Ovary (tissue), 9 donors: ENCODE data around the gene FN3K. TPM values are rescaled to one million over a fixed set of nuclear protein-coding genes. Genes with fewer than 3 reads are reported as not detected.

Source experiments
- DNase-seq, 5 donors: peaks; one replicate each; pipeline ENCODE4 v3.0.0-alpha.2; 2019 to 2020
- H3K27ac ChIP-seq, 2 donors: fragments of 200-600 bp; one replicate each; pipeline versions ENCODE4 v1.5.1 to v1.8.0; 2019 to 2022
- H3K27me3 ChIP-seq: fragments of 200-600 bp; one replicate; pipeline ENCODE4 v1.8.0; 2022
- H3K36me3 ChIP-seq: fragments of 200-600 bp; sonication (generic); one replicate; pipeline ENCODE4 v1.5.1; 2019
- H3K4me1 ChIP-seq: one replicate; pipeline ENCODE4 v1.8.1; 2013; ENCODE audit warnings: mild to moderate bottlenecking, moderate library complexity; ENCODE audit not compliant: insufficient read depth
- H3K4me3 ChIP-seq: fragments of 200-600 bp; sonication (generic); one replicate; pipeline ENCODE4 v1.5.1; 2017
- H3K9me3 ChIP-seq, 2 donors: fragments of 200-600 bp in 1 of 2; sonication (generic) in 1 of 2; one replicate each; pipeline versions ENCODE4 v1.5.1 to v1.8.1; 2013 to 2019; ENCODE audit warnings: mild to moderate bottlenecking in 1 of 2, moderate library complexity in 1 of 2
- EP300 ChIP-seq: sonication (generic); formaldehyde crosslinking; IDR thresholded peaks from one replicate; pipeline ENCODE4 v1.6.1; 2017; ENCODE audit warnings: antibody characterized with exemption
- POLR2A ChIP-seq: fragments of 450-650 bp; IDR thresholded peaks from one replicate; pipeline ENCODE4 v1.6.1; 2017; ENCODE audit warnings: antibody characterized with exemption, mild to moderate bottlenecking, moderate library complexity
- WGBS, 3 donors: extraction: QIAGEN DNeasy Blood & Tissue Kit in 1 of 3; methylation state at CpG; one replicate each; pipeline versions ENCODE4 v1.1.5 to v1.1.7; 2013 to 2017; 5-methylcytosine and 5-hydroxymethylcytosine counted together
- intact Hi-C, 4 donors: fragments of 100-400 bp; cut with DNase I; formaldehyde crosslinking; loops; one replicate each; pipeline versions ENCODE4 v1.11.0 to v1.15.1; 2022 to 2023
- polyA plus RNA-seq, 2 donors: library from polyadenylated mRNA; stranded (reverse); fragments of 200-250 nt in 1 of 2; fragments of 350-450 nt in 1 of 2; fragmentation: Illumina TruSeq in 1 of 2; extraction: RNeasy Lipid Tissue Mini Kit (QIAGEN cat#74804) in 1 of 2; gene quantifications; one replicate each; pipeline ENCODE4 v1.2.3, GENCODE V29; 2013 to 2014
- total RNA-seq, 7 donors: library from RNA; depleted of rRNA in 2 of 7; stranded (reverse); fragments of >200 nt in 2 of 7; fragmentation: NEBNext Ultra II Directional in 3 of 7; extraction: Animal tissue kit (Norgen Biotek cat#: 25700) in 3 of 7; gene quantifications; one replicate each; pipeline versions ENCODE4 v1.1.0 to v1.2.4, GENCODE V29; 2016 to 2023
- TF ChIP-seq, protein P1 (sequence below), 3 donors: fragments of 450-650 bp in 2 of 3; fragments of 200-600 bp in 1 of 3; IDR thresholded peaks; one replicate each; pipeline versions ENCODE4 v1.5.1 to v1.8.0; 2016 to 2022; ENCODE audit warnings: antibody characterized with exemption in 3 of 3, mild to moderate bottlenecking in 1 of 3
- donor health status: DM: no; HTN: no; CAD: no; lungs with moderate emphysema.
- donor health status: DM: no; HTN: no; CAD: no.
- donor health status: Bipolar disorder and iron deficiency.
- donor health status: DM: yes; HTN: yes; CAD: no.
- donor health status: DM: no; HTN: no; CAD: no.
- donor health status: DM: yes; HTN: yes; CAD: no.

FN3K gene
- total and polyA plus RNA-seq, 9 donors = 12.0 to 106 (median 30.1) TPM

DNA sequence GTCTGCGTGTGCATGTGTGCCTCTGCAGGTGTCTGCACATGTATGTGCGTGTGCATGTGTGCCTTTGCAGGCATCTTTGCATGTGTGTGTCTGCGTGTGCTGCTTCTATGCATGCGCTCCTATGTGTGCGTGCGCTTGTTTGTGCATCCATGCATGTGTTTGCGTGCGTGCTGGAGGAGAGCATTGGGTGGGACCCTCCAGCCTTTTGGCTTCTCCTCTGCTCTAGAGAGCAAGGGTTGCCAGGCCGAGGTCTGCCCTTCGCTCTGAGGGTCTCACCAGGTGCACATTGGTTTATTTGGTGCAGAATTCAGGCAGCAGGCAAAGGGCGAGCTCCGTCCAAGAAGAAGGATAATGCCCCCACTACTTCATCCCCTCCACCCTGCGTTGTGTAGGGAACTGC, 35.9 kb upstream of the FN3K start:
- TF ChIP-seq EP300 (no peak), POLR2A (no peak)
- Histone ChIP-seq H3K27me3 (no peaks in the 10 kb centered on the region), H3K4me3 (no peak overlapping the region), H3K27ac (no peak overlapping the region), H3K36me3 (no peaks in the 10 kb centered on the region), H3K4me1 (peaks cover 22% of the 10 kb centered on the region), H3K9me3 (no peaks in the 10 kb centered on the region)
- no peak for DNase-seq
- WGBS, 3 donors = 75 to 84% (median 77%) methylated on average over 13 of the region's 13 CpGs
- intact Hi-C loops = no loop called here

DNA sequence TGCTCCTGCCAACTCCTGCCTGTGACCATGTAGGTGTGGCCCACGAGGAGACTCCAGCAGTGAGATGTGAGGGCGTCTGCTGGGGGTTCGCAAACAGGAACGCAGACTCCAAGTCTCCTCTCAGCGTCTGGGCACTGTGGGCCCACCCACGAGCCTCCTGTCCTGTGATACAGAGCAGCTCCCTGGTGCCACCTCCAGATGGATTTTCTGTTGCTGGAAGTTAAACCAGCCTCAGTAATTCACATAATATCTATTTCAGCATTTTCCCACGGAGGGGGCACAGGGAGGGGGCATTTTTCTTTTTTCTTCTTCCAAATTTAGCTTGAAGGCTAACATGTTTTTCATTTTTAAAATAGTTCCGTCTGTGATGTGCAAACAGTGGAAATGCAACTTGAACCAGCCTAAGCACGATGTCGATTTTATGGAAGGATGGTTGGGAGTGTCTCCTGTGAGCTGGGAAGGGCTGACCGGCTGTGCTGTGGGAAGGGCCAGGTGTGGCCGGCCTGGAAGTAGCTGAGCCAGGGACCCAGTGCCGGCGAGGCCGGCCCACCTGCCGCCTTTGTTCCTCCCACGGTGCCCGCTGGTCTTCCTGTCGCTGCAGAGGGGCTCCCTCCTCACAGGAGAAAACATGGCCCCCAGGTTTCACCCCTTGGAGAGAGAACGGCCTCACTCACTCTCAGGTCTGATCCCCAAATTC, 33.0 kb upstream of the FN3K start:
- peaks cover 14% of the 10 kb centered on the region for H3K4me1 ChIP-seq
- H3K27me3 ChIP-seq = no peaks in the 10 kb centered on the region
- no peaks in the 10 kb centered on the region for H3K9me3 ChIP-seq
- intact Hi-C loops = no loop called here
- TF ChIP-seq POLR2A = no peak
- TF ChIP-seq, protein P1, sequence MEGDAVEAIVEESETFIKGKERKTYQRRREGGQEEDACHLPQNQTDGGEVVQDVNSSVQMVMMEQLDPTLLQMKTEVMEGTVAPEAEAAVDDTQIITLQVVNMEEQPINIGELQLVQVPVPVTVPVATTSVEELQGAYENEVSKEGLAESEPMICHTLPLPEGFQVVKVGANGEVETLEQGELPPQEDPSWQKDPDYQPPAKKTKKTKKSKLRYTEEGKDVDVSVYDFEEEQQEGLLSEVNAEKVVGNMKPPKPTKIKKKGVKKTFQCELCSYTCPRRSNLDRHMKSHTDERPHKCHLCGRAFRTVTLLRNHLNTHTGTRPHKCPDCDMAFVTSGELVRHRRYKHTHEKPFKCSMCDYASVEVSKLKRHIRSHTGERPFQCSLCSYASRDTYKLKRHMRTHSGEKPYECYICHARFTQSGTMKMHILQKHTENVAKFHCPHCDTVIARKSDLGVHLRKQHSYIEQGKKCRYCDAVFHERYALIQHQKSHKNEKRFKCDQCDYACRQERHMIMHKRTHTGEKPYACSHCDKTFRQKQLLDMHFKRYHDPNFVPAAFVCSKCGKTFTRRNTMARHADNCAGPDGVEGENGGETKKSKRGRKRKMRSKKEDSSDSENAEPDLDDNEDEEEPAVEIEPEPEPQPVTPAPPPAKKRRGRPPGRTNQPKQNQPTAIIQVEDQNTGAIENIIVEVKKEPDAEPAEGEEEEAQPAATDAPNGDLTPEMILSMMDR (IDR thresholded peaks at IDR 0.05) = no peak
- no peak for TF ChIP-seq EP300
- 11 to 35% (median 17%) methylated on average over 17 to 20 of the region's 20 CpGs for WGBS, 3 donors
- H3K4me3 ChIP-seq = no peak overlapping the region
- no peaks in the 10 kb centered on the region for H3K36me3 ChIP-seq
- no peak overlapping the region for H3K27ac ChIP-seq
- no peak for DNase-seq

DNA sequence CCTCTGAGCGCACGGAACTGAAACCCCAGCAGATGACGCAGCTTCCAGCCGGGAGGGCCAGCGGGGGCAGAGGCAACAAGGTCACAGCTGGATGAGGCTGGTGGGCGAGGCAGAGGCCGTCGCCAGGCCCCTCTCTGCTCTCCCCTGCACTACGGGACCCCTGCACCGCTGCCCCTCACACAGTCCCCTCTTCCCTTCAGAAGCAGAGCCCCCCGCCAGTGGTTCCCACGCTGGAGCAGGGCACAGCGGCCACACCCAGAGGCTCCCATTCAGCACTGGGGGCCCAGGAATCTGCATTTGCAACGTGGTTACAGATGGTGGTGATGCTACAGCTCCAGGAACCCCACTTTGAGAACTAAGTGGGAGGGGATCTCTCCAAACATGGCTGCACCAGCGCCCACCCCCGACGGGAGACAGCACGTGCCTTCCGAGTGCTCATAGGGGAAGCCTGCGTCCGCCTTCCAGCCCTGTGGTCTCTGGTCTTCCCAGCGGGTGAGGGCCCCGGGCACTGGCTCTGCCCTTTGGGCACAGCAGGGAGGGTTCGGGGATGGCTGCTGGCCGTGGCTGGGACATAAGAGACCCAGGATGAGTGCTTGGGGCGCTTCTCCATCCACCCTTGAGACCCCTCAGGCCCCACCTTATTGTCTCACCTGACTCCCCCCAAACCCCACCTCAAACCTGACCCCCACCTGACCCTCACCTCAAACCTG, 32.2 kb upstream of the FN3K start:
- intact Hi-C loops = no loop called here
- TF ChIP-seq EP300 = no peak
- TF ChIP-seq, protein P1 (IDR thresholded peaks at IDR 0.05) = no peak
- no peak for TF ChIP-seq POLR2A
- H3K4me3 ChIP-seq = no peak overlapping the region
- peaks cover 13% of the 10 kb centered on the region for H3K4me1 ChIP-seq
- H3K27ac ChIP-seq = no peak overlapping the region
- DNase-seq = no peak
- H3K27me3 ChIP-seq = no peaks in the 10 kb centered on the region
- WGBS, 3 donors = 53 to 71% (median 54%) methylated on average over 26 of the region's 26 CpGs
- no peaks in the 10 kb centered on the region for H3K9me3 ChIP-seq
- H3K36me3 ChIP-seq = no peaks in the 10 kb centered on the region

DNA sequence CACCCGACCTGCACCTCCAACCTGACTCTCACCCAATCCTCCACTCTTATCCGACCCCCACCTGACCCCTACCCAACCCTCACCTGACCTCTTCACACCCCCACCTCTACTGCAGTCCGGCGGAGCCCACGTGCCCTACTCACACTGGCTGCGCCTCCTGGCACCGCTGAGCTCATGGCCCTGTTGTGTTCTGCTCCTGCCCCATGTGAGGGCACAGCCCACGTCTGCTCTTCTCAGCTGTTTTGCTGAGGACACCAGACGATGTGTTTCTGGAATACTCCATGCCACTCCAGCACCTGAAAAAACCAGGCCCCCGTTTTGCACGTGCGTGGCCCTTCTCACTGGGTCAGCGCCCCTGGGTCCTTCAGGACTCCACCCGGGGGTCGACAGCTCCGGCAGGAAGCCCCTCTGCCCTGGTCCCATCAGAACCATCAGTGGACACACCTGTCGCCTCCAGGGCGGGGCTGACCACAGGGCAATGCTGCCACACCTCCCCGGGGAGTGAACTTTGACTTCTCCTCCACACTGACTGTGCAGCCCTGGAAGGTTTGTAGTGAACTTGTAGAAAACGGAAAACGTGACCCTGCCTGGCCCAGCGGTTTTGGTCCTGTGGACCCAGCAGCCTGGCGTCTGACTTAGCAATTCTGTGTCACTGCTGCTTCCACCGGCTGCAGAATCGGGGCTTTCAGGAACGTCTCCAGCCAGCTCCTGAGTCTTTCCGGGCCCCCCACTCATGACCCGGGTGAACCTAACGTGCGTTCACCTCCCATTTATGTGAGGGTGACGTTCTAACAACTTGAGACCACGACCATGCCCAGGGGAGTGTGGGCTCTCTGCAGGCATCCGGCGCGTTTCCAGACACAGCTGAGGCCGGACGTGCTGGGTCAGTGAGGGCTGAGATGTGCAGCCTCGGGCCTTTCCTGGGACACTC, 31.2 kb upstream of the FN3K start:
- H3K4me3 ChIP-seq = no peak overlapping the region
- intact Hi-C loops = no loop called here
- peaks cover 11% of the 10 kb centered on the region for H3K4me1 ChIP-seq
- H3K27ac ChIP-seq = no peak overlapping the region
- no peaks in the 10 kb centered on the region for H3K36me3 ChIP-seq
- no peak for DNase-seq
- TF ChIP-seq POLR2A (no peak), EP300 (no peak)
- 67 to 74% (median 70%) methylated on average over 28 to 38 of the region's 38 CpGs for WGBS, 3 donors
- no peaks in the 10 kb centered on the region for H3K9me3 ChIP-seq
- no peaks in the 10 kb centered on the region for H3K27me3 ChIP-seq

DNA sequence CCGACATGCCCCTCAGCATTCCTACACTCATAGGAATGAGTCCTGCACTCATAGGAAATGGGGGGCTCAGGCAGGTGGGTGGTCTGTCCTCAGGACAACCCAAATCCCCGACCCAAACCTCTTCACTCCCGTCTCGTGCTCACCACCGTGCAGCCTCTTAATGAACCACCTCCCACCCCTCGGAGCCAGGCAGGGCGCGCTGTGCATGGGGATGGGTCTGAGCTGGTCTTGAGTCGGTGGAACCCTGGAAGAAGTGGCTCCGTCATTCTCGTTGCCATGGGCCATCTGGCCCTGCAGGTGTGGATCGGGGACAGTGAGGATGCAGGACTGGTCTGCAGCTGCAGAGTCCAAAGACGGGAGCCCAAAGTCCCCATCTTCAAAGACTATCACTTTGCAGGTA, 30.5 kb upstream of the FN3K start:
- WGBS, 3 donors = 73 to 81% (median 79%) methylated on average over 13 of the region's 13 CpGs
- no peak for DNase-seq
- Histone ChIP-seq H3K4me3 (no peak overlapping the region), H3K27ac (no peak overlapping the region), H3K36me3 (no peaks in the 10 kb centered on the region), H3K9me3 (no peaks in the 10 kb centered on the region), H3K4me1 (peaks cover 6% of the 10 kb centered on the region), H3K27me3 (no peaks in the 10 kb centered on the region)
- intact Hi-C loops = no loop called here
- TF ChIP-seq POLR2A (no peak), EP300 (no peak)
- TF ChIP-seq, protein P1 (IDR thresholded peaks at IDR 0.05) = no peak
